HepG2 (cell line): Measurements from ENCODE around the gene ANG. TPM values are rescaled to one million over a fixed set of nuclear protein-coding genes. Genes with fewer than 3 reads are reported as not detected.

Source experiments
- GLI4 ChIP-seq: sonication (generic); formaldehyde crosslinking; IDR thresholded peaks from 2 replicates; pipeline ENCODE4 v1.5.1; 2020; ENCODE audit warnings: missing genetic modification reagents, mild to moderate bottlenecking, moderate library complexity, borderline replicate concordance
- GTF2F1 ChIP-seq: fragments of 150-350 bp; IDR thresholded peaks from 2 replicates; pipeline ENCODE4 v1.6.1; 2014; ENCODE audit warnings: low read length
- HNF1A ChIP-seq, 2 experiments: sonication (generic) in 1 of 2; formaldehyde crosslinking in 1 of 2; IDR thresholded peaks; 2 replicates each; pipeline versions ENCODE4 v1.4.0 to v1.6.1; 2016 to 2020; ENCODE audit warnings: borderline replicate concordance in 1 of 2, low read depth in 1 of 2, mild to moderate bottlenecking in 1 of 2, missing genetic modification reagents in 1 of 2
- JDP2 ChIP-seq: sonication (generic); formaldehyde crosslinking; IDR thresholded peaks from 2 replicates; pipeline ENCODE4 v1.8.1; 2022; ENCODE audit warnings: missing genetic modification reagents, borderline replicate concordance
- MYC ChIP-seq: sonication (generic); formaldehyde crosslinking; IDR thresholded peaks from 2 replicates; pipeline ENCODE4 v1.9.0; 2021; ENCODE audit warnings: missing genetic modification reagents, borderline replicate concordance
- SKIL ChIP-seq: sonication (generic); formaldehyde crosslinking; IDR thresholded peaks from 2 replicates; pipeline ENCODE4 v1.8.0; 2022; ENCODE audit warnings: missing genetic modification reagents, mild to moderate bottlenecking, moderate library complexity, borderline replicate concordance
- SRY ChIP-seq: sonication (generic); formaldehyde crosslinking; IDR thresholded peaks from 2 replicates; pipeline ENCODE4 v1.8.0; 2022; ENCODE audit warnings: mild to moderate bottlenecking, missing genetic modification reagents
- ZNF44 ChIP-seq: sonication (generic); formaldehyde crosslinking; IDR thresholded peaks from 2 replicates; pipeline ENCODE4 v1.5.1; 2020; ENCODE audit warnings: mild to moderate bottlenecking, missing genetic modification reagents
- ZZZ3 ChIP-seq: sonication (generic); formaldehyde crosslinking; IDR thresholded peaks from 2 replicates; pipeline ENCODE4 v1.4.0; 2020; ENCODE audit warnings: missing genetic modification reagents, mild to moderate bottlenecking, borderline replicate concordance
- polyA plus RNA-seq, 8 experiments: library from polyadenylated mRNA; depleted of rRNA in 3 of 8; stranded (reverse) in 7 of 8; unstranded in 1 of 8; fragments of >200 nt; fragmentation: Illumina TruSeq in 4 of 8; extraction: Trizol in 4 of 8; gene quantifications; 2 replicates each; pipeline versions ENCODE4 v1.2.1 to v1.2.3, GENCODE V29; 2011 to 2016; ENCODE audit warnings: low read depth in 4 of 8, missing spikeins in 1 of 8, mixed read lengths in 1 of 8; ENCODE audit not compliant: insufficient read depth in 1 of 8
- total RNA-seq, 5 experiments: library from RNA; depleted of rRNA; stranded (reverse); fragments of >200 nt; fragmentation: Illumina TruSeq; extraction: Trizol; gene quantifications; 2 replicates each; pipeline ENCODE4 v1.2.3, GENCODE V29; 2016; ENCODE audit warnings: low read depth in 1 of 5
- TF ChIP-seq, protein P1 (sequence below): sonication (generic); formaldehyde crosslinking; IDR thresholded peaks from 2 replicates; pipeline ENCODE4 v1.4.0; 2020; ENCODE audit warnings: mild to moderate bottlenecking, missing genetic modification reagents
- TF ChIP-seq, protein P2 (sequence below): sonication (generic); formaldehyde crosslinking; IDR thresholded peaks from 2 replicates; pipeline ENCODE4 v1.8.0; 2022; ENCODE audit warnings: missing genetic modification reagents, mild to moderate bottlenecking, borderline replicate concordance

The ANG gene
- total and polyA plus RNA-seq, 2 of the 13 experiments (the other 11 are each of a cell fraction or from before 2014, with no cell fraction given) = 83.6 to 401 TPM

DNA sequence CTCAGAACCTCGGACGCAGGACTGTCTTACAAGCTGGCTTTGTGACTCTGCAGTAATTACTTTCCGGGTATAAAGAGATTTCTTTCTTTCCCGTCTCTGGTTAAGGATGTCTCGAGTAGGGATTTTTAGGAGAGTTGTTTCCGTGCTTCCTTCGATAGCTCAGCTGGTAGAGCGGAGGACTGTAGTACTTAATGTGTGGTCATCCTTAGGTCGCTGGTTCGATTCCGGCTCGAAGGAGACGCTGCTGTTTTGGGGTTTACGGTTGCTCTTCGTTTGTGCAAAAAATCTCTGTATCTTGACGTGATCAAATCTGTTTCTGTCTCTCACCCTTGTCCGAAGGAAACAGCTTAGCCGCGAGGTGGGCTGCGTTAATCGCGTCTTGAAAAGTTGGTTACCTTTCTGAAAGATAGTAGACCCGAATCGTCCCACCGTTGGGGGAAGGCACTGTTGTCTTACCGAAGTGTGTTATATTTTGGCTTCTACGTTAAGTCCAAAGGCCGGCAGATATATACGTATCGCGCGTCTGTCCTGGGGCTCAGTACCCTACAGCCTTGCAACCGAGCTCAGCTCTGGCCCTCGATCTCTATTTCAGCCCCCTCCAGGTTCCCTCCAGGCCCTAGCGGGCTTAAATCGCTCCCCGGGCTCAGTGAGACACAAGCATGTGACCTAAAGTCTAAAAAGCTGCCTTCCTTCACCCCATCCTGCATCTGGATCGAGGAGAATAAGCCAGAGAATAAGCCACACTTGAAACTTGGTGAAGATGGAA lies 5.3 kb upstream of the ANG start (continued):
- TF ChIP-seq, protein P1, sequence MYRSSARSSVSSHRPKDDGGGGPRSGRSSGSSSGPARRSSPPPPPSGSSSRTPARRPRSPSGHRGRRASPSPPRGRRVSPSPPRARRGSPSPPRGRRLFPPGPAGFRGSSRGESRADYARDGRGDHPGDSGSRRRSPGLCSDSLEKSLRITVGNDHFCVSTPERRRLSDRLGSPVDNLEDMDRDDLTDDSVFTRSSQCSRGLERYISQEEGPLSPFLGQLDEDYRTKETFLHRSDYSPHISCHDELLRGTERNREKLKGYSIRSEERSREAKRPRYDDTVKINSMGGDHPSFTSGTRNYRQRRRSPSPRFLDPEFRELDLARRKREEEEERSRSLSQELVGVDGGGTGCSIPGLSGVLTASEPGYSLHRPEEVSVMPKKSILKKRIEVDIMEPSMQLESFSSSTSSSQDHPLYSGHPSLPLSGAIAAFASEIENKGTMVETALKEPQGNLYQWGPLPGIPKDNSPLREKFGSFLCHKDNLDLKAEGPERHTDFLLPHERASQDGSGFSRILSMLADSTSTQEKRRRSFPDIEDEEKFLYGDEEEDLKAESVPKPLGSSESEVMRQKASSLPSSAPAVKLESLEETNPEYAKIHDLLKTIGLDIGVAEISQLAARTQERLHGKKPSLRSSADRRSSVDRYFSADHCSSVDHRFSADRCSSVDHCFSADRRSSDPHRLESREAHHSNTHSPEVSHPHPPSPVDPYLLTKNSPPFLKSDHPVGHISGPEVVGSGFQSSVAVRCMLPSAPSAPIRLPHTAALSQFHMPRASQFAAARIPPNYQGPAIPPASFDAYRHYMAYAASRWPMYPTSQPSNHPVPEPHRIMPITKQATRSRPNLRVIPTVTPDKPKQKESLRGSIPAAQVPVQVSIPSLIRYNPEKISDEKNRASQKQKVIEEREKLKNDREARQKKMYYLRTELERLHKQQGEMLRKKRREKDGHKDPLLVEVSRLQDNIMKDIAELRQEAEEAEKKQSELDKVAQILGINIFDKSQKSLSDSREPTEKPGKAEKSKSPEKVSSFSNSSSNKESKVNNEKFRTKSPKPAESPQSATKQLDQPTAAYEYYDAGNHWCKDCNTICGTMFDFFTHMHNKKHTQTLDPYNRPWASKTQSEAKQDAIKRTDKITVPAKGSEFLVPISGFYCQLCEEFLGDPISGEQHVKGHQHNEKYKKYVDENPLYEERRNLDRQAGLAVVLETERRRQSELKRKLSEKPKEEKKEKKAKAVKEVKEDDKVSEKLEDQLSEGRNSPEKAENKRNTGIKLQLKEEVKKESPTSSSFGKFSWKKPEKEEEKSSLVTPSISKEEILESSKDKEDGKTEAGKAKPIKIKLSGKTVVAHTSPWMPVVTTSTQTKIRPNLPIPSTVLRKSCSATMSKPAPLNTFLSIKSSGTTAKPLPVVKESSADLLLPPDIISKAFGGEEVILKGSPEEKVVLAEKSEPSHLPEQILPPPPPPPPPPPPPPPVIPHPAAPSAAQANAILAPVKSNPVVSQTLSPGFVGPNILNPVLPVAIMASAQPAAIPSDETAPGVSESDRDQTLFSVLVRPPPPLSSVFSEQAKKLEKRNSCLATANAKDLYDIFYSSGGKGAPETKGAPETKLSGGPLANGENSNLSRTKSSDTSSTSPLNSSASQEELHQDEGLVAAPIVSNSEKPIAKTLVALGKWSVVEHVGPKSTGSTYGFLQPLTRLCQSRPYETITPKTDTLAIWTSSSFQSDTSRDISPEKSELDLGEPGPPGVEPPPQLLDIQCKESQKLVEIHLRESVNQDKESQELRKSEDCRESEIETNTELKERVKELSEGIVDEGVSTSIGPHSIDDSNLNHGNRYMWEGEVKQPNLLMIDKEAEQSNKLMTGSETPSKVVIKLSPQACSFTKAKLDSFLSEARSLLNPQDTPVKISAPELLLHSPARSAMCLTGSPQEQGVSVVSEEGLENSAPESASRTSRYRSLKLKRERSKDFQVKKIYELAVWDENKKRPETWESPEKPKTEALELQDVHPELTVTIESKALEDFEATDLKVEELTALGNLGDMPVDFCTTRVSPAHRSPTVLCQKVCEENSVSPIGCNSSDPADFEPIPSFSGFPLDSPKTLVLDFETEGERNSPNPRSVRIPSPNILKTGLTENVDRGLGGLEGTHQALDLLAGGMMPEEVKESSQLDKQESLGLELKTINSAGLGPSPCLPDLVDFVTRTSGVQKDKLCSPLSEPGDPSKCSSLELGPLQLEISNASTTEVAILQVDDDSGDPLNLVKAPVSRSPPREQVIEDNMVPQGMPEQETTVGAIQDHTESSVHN (CRISPR knock-in tag) = no peak
- TF ChIP-seq MYC (CRISPR knock-in tag) (no peak), JDP2 (CRISPR knock-in tag) (peak; percentile 13; the same call in 1 of the 2 replicates), HNF1A (IDR thresholded peaks at IDR 0.05; ENCODE audit: low read depth) (peak; percentile 52; the same call in 1 of the 2 replicates), HNF1A (CRISPR knock-in tag; IDR thresholded peaks at IDR 0.05; ENCODE audit: borderline replicate concordance) (no peak; the same call in 1 of the 2 replicates), ZZZ3 (CRISPR knock-in tag) (no peak), GLI4 (no peak), ZNF44 (CRISPR knock-in tag) (peak; percentile 9; the same call in 1 of the 2 replicates), SRY (no peak), GTF2F1 (no peak), SKIL (CRISPR knock-in tag) (no peak)
- TF ChIP-seq, protein P2, sequence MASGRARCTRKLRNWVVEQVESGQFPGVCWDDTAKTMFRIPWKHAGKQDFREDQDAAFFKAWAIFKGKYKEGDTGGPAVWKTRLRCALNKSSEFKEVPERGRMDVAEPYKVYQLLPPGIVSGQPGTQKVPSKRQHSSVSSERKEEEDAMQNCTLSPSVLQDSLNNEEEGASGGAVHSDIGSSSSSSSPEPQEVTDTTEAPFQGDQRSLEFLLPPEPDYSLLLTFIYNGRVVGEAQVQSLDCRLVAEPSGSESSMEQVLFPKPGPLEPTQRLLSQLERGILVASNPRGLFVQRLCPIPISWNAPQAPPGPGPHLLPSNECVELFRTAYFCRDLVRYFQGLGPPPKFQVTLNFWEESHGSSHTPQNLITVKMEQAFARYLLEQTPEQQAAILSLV (CRISPR knock-in tag) = no peak
